ENCODE results near the gene ADAMTS17. TPM values are rescaled to one million over a fixed set of nuclear protein-coding genes. Genes with fewer than 3 reads are reported as not detected.

The ADAMTS17 gene
- total RNA-seq, 4 donors from 2014 or later, result 7.2 to 15.1 (median 8.9) TPM

- Histone ChIP-seq H3K27me3 (no peaks in the 10 kb centered on the region), H3K4me3 (no peak overlapping the region), H3K27ac (no peak overlapping the region), H3K4me1 (no peaks in the 10 kb centered on the region), H3K9me3 (no peaks in the 10 kb centered on the region), H3K36me3 (no peaks in the 10 kb centered on the region)
- TF ChIP-seq CTCF (IDR thresholded peaks at IDR 0.05) (no peak), POLR2A (IDR thresholded peaks at IDR 0.05) (no peak)
- DNase-seq, result no peak
Observed at GRCh38 chr15:100017140-100017539, 324.6 kb downstream of the ADAMTS17 start.

GRCh38 chr15:100016632-100017031, 325.1 kb downstream of the ADAMTS17 start:
- Histone ChIP-seq H3K4me3 (no peak overlapping the region), H3K9me3 (no peaks in the 10 kb centered on the region), H3K36me3 (no peaks in the 10 kb centered on the region), H3K27me3 (no peaks in the 10 kb centered on the region), H3K27ac (no peak overlapping the region), H3K4me1 (no peaks in the 10 kb centered on the region)
- no peak for DNase-seq
- no peak for TF ChIP-seq POLR2A (IDR thresholded peaks at IDR 0.05)
- TF ChIP-seq CTCF (IDR thresholded peaks at IDR 0.05), result no peak

GRCh38 chr15:100011235-100011634, 330.5 kb downstream of the ADAMTS17 start:
- Histone ChIP-seq H3K4me1 (no peaks in the 10 kb centered on the region), H3K4me3 (no peak overlapping the region), H3K27me3 (no peaks in the 10 kb centered on the region), H3K9me3 (no peaks in the 10 kb centered on the region), H3K27ac (no peak overlapping the region), H3K36me3 (no peaks in the 10 kb centered on the region)
- no peak for DNase-seq
- TF ChIP-seq CTCF (IDR thresholded peaks at IDR 0.05) (no peak), POLR2A (IDR thresholded peaks at IDR 0.05) (no peak)

GRCh38 chr15:100009372-100009771, 332.4 kb downstream of the ADAMTS17 start:
- no peak overlapping the region for H3K27ac ChIP-seq
- no peaks in the 10 kb centered on the region for H3K27me3 ChIP-seq
- no peak overlapping the region for H3K4me3 ChIP-seq
- DNase-seq, result no peak
- no peaks in the 10 kb centered on the region for H3K4me1 ChIP-seq
- H3K9me3 ChIP-seq, result no peaks in the 10 kb centered on the region
- H3K36me3 ChIP-seq, result no peaks in the 10 kb centered on the region
- TF ChIP-seq POLR2A (IDR thresholded peaks at IDR 0.05) (no peak), CTCF (IDR thresholded peaks at IDR 0.05) (no peak)

- H3K27me3 ChIP-seq, result no peaks in the 10 kb centered on the region
Observed at GRCh38 chr15:100008258-100008657, 333.5 kb downstream of the ADAMTS17 start.

More at GRCh38 chr15:100008258-100008657, 333.5 kb downstream of the ADAMTS17 start:
- no peak overlapping the region for H3K27ac ChIP-seq
- H3K4me3 ChIP-seq, result no peak overlapping the region
- H3K4me1 ChIP-seq, result no peaks in the 10 kb centered on the region
- H3K36me3 ChIP-seq, result no peaks in the 10 kb centered on the region
- TF ChIP-seq CTCF (IDR thresholded peaks at IDR 0.05), result no peak
- no peak for TF ChIP-seq POLR2A (IDR thresholded peaks at IDR 0.05)
- no peaks in the 10 kb centered on the region for H3K9me3 ChIP-seq
- no peak for DNase-seq
